Kidney (tissue), 14 donors: ENCODE measurements around the gene TPSG1. TPM values are rescaled to one million over a fixed set of nuclear protein-coding genes. Genes with fewer than 3 reads are reported as not detected.
"Not testable (repeated sequence)": the region's sequence is repeated elsewhere in the genome, so short reads cannot be mapped to it uniquely, and the experiment has no call there.

Experiments
- DNase-seq, 5 donors: peaks; one replicate each; pipeline ENCODE4 v3.0.0-alpha.2; 2013 to 2020
- FAIRE-seq: peaks from 2 replicates; lab custom pipeline; 2012; peaks lifted over from hg19 to GRCh38; lab: Jason Lieb, UNC
- H3K27ac ChIP-seq, 2 donors: one replicate each; pipeline ENCODE4 v1.7.0; 2013; ENCODE audit warnings: low read depth in 2 of 2, low read length in 2 of 2, inconsistent platforms in 1 of 2
- H3K27me3 ChIP-seq: one replicate; pipeline ENCODE4 v1.7.1; 2013; ENCODE audit warnings: low read length, inconsistent platforms; ENCODE audit not compliant: control insufficient read depth, insufficient read depth
- H3K36me3 ChIP-seq, 3 donors: one replicate each; pipeline versions ENCODE4 v1.7.0 to v1.7.1; 2013; ENCODE audit warnings: low read length in 3 of 3, control low read depth in 1 of 3, inconsistent platforms in 1 of 3; ENCODE audit not compliant: insufficient read depth in 3 of 3, control insufficient read depth in 2 of 3
- H3K4me1 ChIP-seq, 3 donors: one replicate each; pipeline versions ENCODE4 v1.7.0 to v1.7.1; 2013; ENCODE audit warnings: low read length in 3 of 3, inconsistent platforms in 1 of 3, low read depth in 1 of 3; ENCODE audit not compliant: control insufficient read depth in 2 of 3, insufficient read depth in 2 of 3
- H3K4me3 ChIP-seq, 3 donors: one replicate each; pipeline versions ENCODE4 v1.7.0 to v1.8.1; 2013; ENCODE audit warnings: low read length in 3 of 3, control low read depth in 1 of 3, inconsistent platforms in 1 of 3
- H3K9ac ChIP-seq, 3 donors: one replicate each; pipeline versions ENCODE4 v1.7.0 to v1.7.1; 2013; ENCODE audit warnings: low read length in 3 of 3, control low read depth in 1 of 3, inconsistent platforms in 1 of 3
- H3K9me3 ChIP-seq, 3 donors: one replicate each; pipeline versions ENCODE4 v1.7.0 to v1.7.1; 2013; ENCODE audit warnings: low read length in 3 of 3, control low read depth in 1 of 3, inconsistent platforms in 1 of 3; ENCODE audit not compliant: control insufficient read depth in 2 of 3, insufficient read depth in 1 of 3
- intact Hi-C: fragments of 100-400 bp; cut with DNase I; formaldehyde crosslinking; loops from one replicate; pipeline ENCODE4 v1.11.1; 2022
- polyA plus RNA-seq: library from polyadenylated mRNA; stranded (reverse); fragments of 350-450 nt; fragmentation: Illumina TruSeq; extraction: RNeasy Lipid Tissue Mini Kit (QIAGEN cat#74804); gene quantifications from one replicate; pipeline ENCODE4 v1.2.3, GENCODE V29; 2014; ENCODE audit warnings: low read depth, low replicate concordance; ENCODE audit not compliant: insufficient read depth
- total RNA-seq: library from RNA; stranded (reverse); fragmentation: NEBNext Ultra II Directional; extraction: Animal tissue kit (Norgen Biotek cat#: 25700); gene quantifications from one replicate; pipeline ENCODE4 v1.2.1, GENCODE V29; 2021
- TF ChIP-seq, protein P1 (sequence below): IDR thresholded peaks from 3 replicates; pipeline ENCODE4 v1.5.1; 2012; ENCODE audit warnings: mild to moderate bottlenecking, moderate library complexity, borderline replicate concordance; ENCODE audit not compliant: insufficient read depth; ENCODE audit errors: extremely low read depth
- donor health status: control.
- donor health status: control.
- donor health status: control.
- donor health status: control.
- donor health status: control.
- donor health status: DM: yes; HTN: yes; CAD: no.
- donor health status: Normal renal cell carcinoma (clear cell type).

Gene TPSG1
- total and polyA plus RNA-seq, 2 donors from 2014 or later = 0.86 to 3.4 TPM

GRCh38 chr16:1193825-1194581 is 31.1 kb downstream of the TPSG1 start:
- intact Hi-C loops = no loop called here
- TF ChIP-seq, protein P1, sequence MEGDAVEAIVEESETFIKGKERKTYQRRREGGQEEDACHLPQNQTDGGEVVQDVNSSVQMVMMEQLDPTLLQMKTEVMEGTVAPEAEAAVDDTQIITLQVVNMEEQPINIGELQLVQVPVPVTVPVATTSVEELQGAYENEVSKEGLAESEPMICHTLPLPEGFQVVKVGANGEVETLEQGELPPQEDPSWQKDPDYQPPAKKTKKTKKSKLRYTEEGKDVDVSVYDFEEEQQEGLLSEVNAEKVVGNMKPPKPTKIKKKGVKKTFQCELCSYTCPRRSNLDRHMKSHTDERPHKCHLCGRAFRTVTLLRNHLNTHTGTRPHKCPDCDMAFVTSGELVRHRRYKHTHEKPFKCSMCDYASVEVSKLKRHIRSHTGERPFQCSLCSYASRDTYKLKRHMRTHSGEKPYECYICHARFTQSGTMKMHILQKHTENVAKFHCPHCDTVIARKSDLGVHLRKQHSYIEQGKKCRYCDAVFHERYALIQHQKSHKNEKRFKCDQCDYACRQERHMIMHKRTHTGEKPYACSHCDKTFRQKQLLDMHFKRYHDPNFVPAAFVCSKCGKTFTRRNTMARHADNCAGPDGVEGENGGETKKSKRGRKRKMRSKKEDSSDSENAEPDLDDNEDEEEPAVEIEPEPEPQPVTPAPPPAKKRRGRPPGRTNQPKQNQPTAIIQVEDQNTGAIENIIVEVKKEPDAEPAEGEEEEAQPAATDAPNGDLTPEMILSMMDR = no peak
- Histone ChIP-seq H3K4me3 (no peak overlapping the region), H3K9ac (peak overlapping the region in 1 of 3 donors; percentile 7), H3K9me3 (no peaks in the 10 kb centered on the region), H3K4me1 (peaks cover 0 to 21% (median 9%) of the 10 kb centered on the region in 3 donors), H3K27ac (peak overlapping the region in 1 of 2 donors; percentile 26), H3K27me3 (no peaks in the 10 kb centered on the region), H3K36me3 (no peaks in the 10 kb centered on the region)
- DNase-seq = no peak
- FAIRE-seq = no peak

- H3K27me3 ChIP-seq = no peaks in the 10 kb centered on the region
- FAIRE-seq (no peak), DNase-seq (peak in 3 of 5 donors; percentile 40 to 60 (median 50))
- TF ChIP-seq, protein P1 = peak; percentile 16
- no peaks in the 10 kb centered on the region for H3K36me3 ChIP-seq
- peak overlapping the region in 1 of 3 donors; percentile 19 for H3K9ac ChIP-seq
- intact Hi-C loops = no loop called here
- H3K4me1 ChIP-seq = peaks cover 0 to 21% (median 9%) of the 10 kb centered on the region in 3 donors
- H3K4me3 ChIP-seq = no peak overlapping the region
- no peaks in the 10 kb centered on the region for H3K9me3 ChIP-seq
- peak overlapping the region; percentile 13 to 26 for H3K27ac ChIP-seq
These were observed 31.8 kb downstream of the TPSG1 start for GRCh38 chr16:1193143-1193824.

DNA sequence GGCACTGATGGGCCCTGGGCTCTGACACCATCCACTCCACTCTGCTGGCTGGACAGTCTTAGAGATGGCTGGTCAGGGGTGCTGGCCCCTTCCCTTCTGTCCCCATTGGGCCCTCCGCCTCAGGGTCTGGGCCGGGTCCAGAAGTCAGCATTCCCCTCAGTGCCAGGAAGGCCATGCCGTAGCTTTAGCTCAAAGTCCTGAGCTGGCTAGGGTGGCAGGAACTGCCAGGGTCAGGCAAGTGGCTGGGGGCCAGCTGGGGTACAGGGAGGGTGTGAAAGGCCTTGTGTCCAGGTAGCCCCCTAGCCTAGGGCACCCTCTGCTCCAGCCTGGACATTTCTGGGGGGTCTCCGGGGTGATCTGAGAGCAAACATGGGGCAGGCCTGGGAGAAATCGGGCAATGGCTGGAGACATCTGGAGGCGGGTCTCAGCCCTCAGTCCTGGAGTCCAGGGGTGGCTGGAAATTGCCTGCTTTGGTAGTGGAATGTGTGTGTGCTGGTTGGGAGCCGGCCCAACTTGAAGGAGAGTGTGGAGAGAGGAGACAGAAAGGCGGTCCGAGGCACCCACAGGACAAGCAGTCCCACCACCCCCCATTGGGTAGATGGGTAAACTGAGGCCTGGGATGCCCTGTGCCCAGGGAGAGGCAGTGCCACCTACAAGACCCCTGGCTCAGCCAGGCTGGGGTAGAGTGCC is 32.5 kb downstream of the TPSG1 start:
- FAIRE-seq = no peak
- TF ChIP-seq, protein P1 = no peak
- intact Hi-C loops = no loop called here

GRCh38 chr16:1190789-1191188 is 34.3 kb downstream of the TPSG1 start:
- H3K4me1 ChIP-seq = peaks cover 0 to 19% (median 9%) of the 10 kb centered on the region in 3 donors
- H3K9ac ChIP-seq, H3K36me3 ChIP-seq, H3K4me3 ChIP-seq, DNase-seq, H3K9me3 ChIP-seq, intact Hi-C loops, FAIRE-seq, H3K27me3 ChIP-seq, H3K27ac ChIP-seq: not testable (repeated sequence)

More for the DNA sequence above, 32.5 kb downstream of the TPSG1 start:
- Histone ChIP-seq H3K4me3 (no peak overlapping the region), H3K36me3 (no peaks in the 10 kb centered on the region), H3K9ac (peak overlapping the region in 1 of 3 donors; percentile 19), H3K27me3 (no peaks in the 10 kb centered on the region), H3K9me3 (no peaks in the 10 kb centered on the region), H3K27ac (peak overlapping the region; percentile 13 to 26), H3K4me1 (peaks cover 0 to 21% (median 9%) of the 10 kb centered on the region in 3 donors)
- no peak for DNase-seq
